Upper lobe of left lung (tissue), 6 donors: ENCODE data around the gene CHMP1B. TPM values are rescaled to one million over a fixed set of nuclear protein-coding genes. Genes with fewer than 3 reads are reported as not detected.
A peak's percentile ranks its signal among the peaks of the same experiment; 100 is the strongest.
"Not testable (repeated sequence)": the region's sequence is repeated elsewhere in the genome, so short reads cannot be mapped to it uniquely, and the experiment has no call there.

Experiments
- ATAC-seq, 2 donors: fragments of 200-7000 bp; cut with Tn5 transposase; one replicate each; pipeline ENCODE4 v1.9.1; 2022; ENCODE audit warnings: mild to moderate bottlenecking in 2 of 2, moderate library complexity in 2 of 2; ENCODE audit not compliant: low FRiP score in 2 of 2
- DNase-seq, 2 donors: peaks; one replicate each; pipeline ENCODE4 v3.0.0-alpha.2; 2019 to 2020
- H3K27ac ChIP-seq, 4 donors: fragments of 200-600 bp; sonication (generic); one replicate each; pipeline ENCODE4 v1.5.1; 2016 to 2019
- H3K27me3 ChIP-seq, 4 donors: fragments of 200-600 bp; sonication (generic); one replicate each; pipeline ENCODE4 v1.5.1; 2017 to 2019
- H3K36me3 ChIP-seq, 4 donors: fragments of 200-600 bp; sonication (generic); one replicate each; pipeline ENCODE4 v1.5.1; 2016 to 2019
- H3K4me1 ChIP-seq, 4 donors: fragments of 200-600 bp; sonication (generic); one replicate each; pipeline ENCODE4 v1.5.1; 2018 to 2019
- H3K4me3 ChIP-seq, 4 donors: fragments of 200-600 bp; sonication (generic); one replicate each; pipeline ENCODE4 v1.5.1; 2017 to 2019; ENCODE audit warnings: mild to moderate bottlenecking in 2 of 4, moderate library complexity in 1 of 4
- H3K9me3 ChIP-seq, 4 donors: fragments of 200-600 bp; sonication (generic); one replicate each; pipeline ENCODE4 v1.5.1; 2018 to 2019
- EP300 ChIP-seq, 4 donors: sonication (generic); formaldehyde crosslinking; IDR thresholded peaks; one replicate each; pipeline ENCODE4 v1.5.1; 2017; ENCODE audit warnings: antibody characterized with exemption in 4 of 4, control low read depth in 2 of 4
- POLR2A ChIP-seq, 4 donors: fragments of 450-650 bp; IDR thresholded peaks; one replicate each; pipeline ENCODE4 v1.5.1; 2016 to 2017; ENCODE audit warnings: antibody characterized with exemption in 4 of 4, mild to moderate bottlenecking in 2 of 4
- POLR2AphosphoS5 ChIP-seq, 2 donors: sonication (generic); formaldehyde crosslinking; IDR thresholded peaks; one replicate each; pipeline ENCODE4 v1.5.1; 2017; ENCODE audit warnings: antibody characterized with exemption in 2 of 2
- WGBS, 2 donors: methylation state at CpG; one replicate each; pipeline ENCODE4 v1.1.5; 2017 to 2018; 5-methylcytosine and 5-hydroxymethylcytosine counted together
- total RNA-seq, 6 donors: library from RNA; depleted of rRNA in 4 of 6; stranded (reverse); fragments of >200 nt in 4 of 6; gene quantifications; one replicate each; pipeline versions ENCODE4 v1.1.0 to v1.2.1, GENCODE V29; 2016 to 2021
- TF ChIP-seq, protein P1 (sequence below), 6 experiments: fragments of 450-650 bp in 4 of 6; fragments of 200-600 bp in 2 of 6; sonication (generic) in 2 of 6; IDR thresholded peaks; one replicate each; pipeline ENCODE4 v1.5.1; 2016 to 2019; ENCODE audit warnings: antibody characterized with exemption in 6 of 6
- donor health status: DM: no; HTN: no; CAD: no; lungs with moderate emphysema.
- donor health status: DM: no; HTN: yes; CAD: no; lungs with severe emphysema.

CHMP1B gene
- total RNA-seq, 6 donors from 2014 or later: 29.3 to 61.4 (median 50.0) TPM

DNA sequence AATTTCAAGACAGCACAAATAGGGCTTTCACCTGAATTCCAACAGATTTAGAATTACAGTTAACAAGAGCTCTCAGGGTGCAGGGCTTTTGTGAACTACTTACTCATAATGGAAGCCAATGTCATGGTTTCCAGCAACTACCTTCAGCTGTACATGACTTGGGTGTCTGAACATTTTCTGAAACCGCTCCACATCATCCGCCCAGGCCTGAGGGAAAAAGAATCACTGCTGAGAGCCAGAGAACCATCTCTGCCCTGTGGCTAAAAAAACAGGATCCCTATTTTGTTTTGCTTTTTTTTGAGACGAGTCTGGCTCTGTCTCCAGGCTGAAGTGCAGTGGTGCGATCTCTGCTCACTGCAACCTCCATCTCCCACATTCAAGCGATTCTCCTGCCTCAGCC is 38.1 kb downstream of the CHMP1B start:
- no peak for DNase-seq
- Histone ChIP-seq H3K27ac (no peak overlapping the region), H3K27me3 (no peaks in the 10 kb centered on the region), H3K4me3 (no peak overlapping the region), H3K4me1 (peaks cover 14 to 25% (median 18%) of the 10 kb centered on the region in 4 donors), H3K36me3 (peaks cover 8 to 81% (median 45%) of the 10 kb centered on the region in 4 donors), H3K9me3 (no peaks in the 10 kb centered on the region)
- no peak for TF ChIP-seq EP300 (IDR thresholded peaks at IDR 0.05)
- WGBS, 2 donors: 96% methylated on average over 5 of the region's 5 CpGs
- ATAC-seq: no peak

DNA sequence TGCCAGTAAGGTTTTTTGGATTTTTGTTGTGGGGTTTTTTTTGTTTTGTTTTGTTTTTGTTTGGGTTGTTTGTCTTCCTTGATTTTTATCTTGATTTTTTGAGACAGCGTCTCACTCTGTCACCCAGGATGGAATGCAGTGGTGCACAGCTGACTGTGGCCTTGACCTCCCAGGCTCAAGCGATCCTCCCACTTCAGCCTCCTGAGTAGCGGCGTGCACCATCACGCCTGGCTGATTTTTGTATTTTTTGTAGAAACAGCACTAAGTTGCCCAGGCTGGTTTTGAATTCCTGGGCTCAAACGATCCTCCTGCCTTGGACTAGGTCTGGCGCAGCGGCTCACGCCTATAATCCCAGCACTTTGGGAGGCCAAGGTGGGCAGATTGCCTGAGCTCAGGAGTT is 40.5 kb downstream of the CHMP1B start:
- H3K9me3 ChIP-seq: no peaks in the 10 kb centered on the region
- H3K27me3 ChIP-seq: no peaks in the 10 kb centered on the region
- DNase-seq: no peak
- H3K36me3 ChIP-seq: peaks cover 11 to 74% (median 38%) of the 10 kb centered on the region in 4 donors
- no peak overlapping the region for H3K4me3 ChIP-seq
- peak overlapping the region in 2 of 4 donors; percentile 54 to 79 for H3K27ac ChIP-seq
- no peak for ATAC-seq
- H3K4me1 ChIP-seq: peaks cover 14 to 31% (median 18%) of the 10 kb centered on the region in 4 donors
- no peak for TF ChIP-seq POLR2AphosphoS5 (IDR thresholded peaks at IDR 0.05)
- no peak for TF ChIP-seq EP300 (IDR thresholded peaks at IDR 0.05)
- TF ChIP-seq, protein P1, sequence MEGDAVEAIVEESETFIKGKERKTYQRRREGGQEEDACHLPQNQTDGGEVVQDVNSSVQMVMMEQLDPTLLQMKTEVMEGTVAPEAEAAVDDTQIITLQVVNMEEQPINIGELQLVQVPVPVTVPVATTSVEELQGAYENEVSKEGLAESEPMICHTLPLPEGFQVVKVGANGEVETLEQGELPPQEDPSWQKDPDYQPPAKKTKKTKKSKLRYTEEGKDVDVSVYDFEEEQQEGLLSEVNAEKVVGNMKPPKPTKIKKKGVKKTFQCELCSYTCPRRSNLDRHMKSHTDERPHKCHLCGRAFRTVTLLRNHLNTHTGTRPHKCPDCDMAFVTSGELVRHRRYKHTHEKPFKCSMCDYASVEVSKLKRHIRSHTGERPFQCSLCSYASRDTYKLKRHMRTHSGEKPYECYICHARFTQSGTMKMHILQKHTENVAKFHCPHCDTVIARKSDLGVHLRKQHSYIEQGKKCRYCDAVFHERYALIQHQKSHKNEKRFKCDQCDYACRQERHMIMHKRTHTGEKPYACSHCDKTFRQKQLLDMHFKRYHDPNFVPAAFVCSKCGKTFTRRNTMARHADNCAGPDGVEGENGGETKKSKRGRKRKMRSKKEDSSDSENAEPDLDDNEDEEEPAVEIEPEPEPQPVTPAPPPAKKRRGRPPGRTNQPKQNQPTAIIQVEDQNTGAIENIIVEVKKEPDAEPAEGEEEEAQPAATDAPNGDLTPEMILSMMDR (IDR thresholded peaks at IDR 0.05): no peak
- TF ChIP-seq POLR2A (IDR thresholded peaks at IDR 0.05): no peak
- WGBS, 2 donors: 94% methylated on average over 9 of the region's 9 CpGs

DNA sequence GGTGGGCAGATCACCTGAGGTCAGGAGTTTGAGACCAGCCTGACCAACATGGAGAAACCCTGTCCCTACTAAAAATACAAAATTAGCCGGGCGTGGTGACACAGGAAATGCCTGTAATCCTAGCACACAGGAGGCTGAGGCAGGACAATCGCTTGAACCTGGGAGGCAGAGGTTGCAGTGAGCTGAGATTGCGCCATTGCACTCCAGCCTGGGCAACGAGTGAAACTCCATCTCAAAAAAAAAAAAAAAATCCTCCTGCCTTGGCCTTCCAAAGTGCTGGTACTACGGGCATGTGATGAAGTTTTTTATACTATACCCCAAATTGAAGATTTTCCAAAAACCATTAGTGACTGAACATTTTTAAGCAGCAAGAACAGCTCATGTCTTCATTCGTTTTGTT is 41.2 kb downstream of the CHMP1B start:
- 54 to 74% methylated on average over 7 of the region's 7 CpGs for WGBS, 2 donors
- peak overlapping the region in 2 of 4 donors; percentile 54 to 79 for H3K27ac ChIP-seq
- DNase-seq, H3K9me3 ChIP-seq, ATAC-seq, H3K4me3 ChIP-seq, H3K27me3 ChIP-seq: not testable (repeated sequence)
- peaks cover 14 to 27% (median 18%) of the 10 kb centered on the region in 4 donors for H3K4me1 ChIP-seq
- H3K36me3 ChIP-seq: peaks cover 12 to 69% (median 34%) of the 10 kb centered on the region in 4 donors

DNA sequence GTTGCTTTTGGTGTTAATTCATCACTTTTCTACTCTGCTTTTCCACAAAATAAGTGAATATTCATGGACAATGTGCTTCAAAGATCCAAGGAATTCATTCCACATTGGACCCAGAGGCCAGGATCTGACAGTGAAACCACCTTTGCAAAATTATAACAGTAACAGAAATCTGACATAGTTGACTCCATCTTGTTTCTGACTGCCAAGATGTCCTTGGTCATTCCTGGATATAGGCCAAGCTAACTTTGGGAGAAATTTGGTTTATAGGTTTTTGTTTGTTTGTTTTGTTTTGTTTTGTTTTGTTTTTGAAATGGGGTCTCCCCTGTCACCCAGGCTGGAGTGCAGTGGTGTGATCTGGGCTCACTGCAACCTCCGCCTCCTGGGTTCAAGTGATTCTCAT is 46.6 kb downstream of the CHMP1B start:
- Histone ChIP-seq H3K9me3 (no peaks in the 10 kb centered on the region), H3K27me3 (no peaks in the 10 kb centered on the region), H3K4me3 (no peak overlapping the region), H3K4me1 (peaks cover 13 to 20% (median 14%) of the 10 kb centered on the region in 4 donors), H3K36me3 (peaks cover 7 to 51% (median 21%) of the 10 kb centered on the region in 4 donors), H3K27ac (no peak overlapping the region)
- ATAC-seq (no peak), DNase-seq (no peak)
- 92 to 95% methylated on average over 1 of the region's 1 CpG for WGBS, 2 donors
- TF ChIP-seq POLR2AphosphoS5 (IDR thresholded peaks at IDR 0.05): no peak

DNA sequence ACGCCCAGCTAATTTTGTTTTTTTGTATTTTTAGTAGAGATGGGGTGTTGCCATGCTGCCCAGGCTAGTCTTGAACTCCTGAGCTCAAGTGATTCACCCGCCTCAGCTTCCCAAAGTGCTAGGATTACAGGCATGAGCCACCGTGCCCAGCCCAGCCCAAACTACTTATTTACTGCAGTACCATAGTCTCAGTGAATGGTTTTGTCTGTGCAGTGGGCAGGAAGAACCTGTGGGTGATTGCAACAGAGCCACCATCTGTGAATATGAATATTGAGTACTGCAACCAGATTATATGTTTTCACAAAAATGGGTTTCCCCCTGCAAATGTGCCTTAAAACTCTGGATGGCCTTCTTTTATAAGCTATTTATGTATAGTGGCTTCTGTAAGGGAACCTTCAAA is 47.9 kb downstream of the CHMP1B start:
- 85 to 93% methylated on average over 3 of the region's 3 CpGs for WGBS, 2 donors
- no peak overlapping the region for H3K27ac ChIP-seq
- no peak for DNase-seq
- peaks cover under 1 to 9% (median under 1%) of the 10 kb centered on the region in 4 donors for H3K4me1 ChIP-seq
- no peak overlapping the region for H3K4me3 ChIP-seq
- H3K36me3 ChIP-seq: peaks cover 7 to 52% (median 18%) of the 10 kb centered on the region in 4 donors
- TF ChIP-seq EP300 (IDR thresholded peaks at IDR 0.05): no peak
- TF ChIP-seq POLR2A (IDR thresholded peaks at IDR 0.05): no peak
- TF ChIP-seq, protein P1 (IDR thresholded peaks at IDR 0.05): no peak
- TF ChIP-seq POLR2AphosphoS5 (IDR thresholded peaks at IDR 0.05): no peak
- H3K27me3 ChIP-seq: no peaks in the 10 kb centered on the region
- no peaks in the 10 kb centered on the region for H3K9me3 ChIP-seq
- no peak for ATAC-seq

DNA sequence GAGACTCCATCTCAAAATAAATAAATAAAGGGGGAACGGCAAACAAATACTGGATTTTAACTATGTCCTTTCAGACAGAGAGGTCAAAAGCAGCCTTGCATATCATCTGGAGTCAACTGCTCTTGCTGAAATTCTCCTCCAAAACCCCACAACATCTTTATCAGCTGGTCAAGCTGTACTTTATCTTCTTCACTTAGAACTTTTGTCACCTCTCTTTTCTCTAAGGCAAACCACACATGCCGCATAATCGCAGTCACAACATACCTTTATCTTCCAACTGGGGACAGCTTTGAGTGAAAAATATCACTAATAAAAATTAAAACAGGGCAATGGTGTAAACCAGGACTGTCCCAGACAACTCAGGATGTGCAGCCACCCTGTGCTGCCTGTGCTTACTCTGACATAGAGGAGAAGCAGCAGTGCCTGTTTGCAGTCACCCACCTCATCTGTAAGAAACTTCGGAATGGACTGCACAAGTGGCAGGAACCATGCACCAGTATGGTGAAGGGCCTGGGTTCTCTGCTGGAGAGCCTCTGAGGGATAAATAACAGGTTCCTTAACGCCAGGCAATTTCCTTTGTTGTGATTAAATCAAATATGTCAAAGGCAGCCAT is 50.7 kb downstream of the CHMP1B start:
- ATAC-seq: peak in 1 of 2 donors; percentile 61
- no peaks in the 10 kb centered on the region for H3K9me3 ChIP-seq
- peaks cover 0 to 52% (median 9%) of the 10 kb centered on the region in 4 donors for H3K36me3 ChIP-seq
- no peak for DNase-seq
- peaks cover 1 to 13% (median 2%) of the 10 kb centered on the region in 4 donors for H3K4me1 ChIP-seq
- 70 to 73% methylated on average over 5 of the region's 5 CpGs for WGBS, 2 donors
- H3K27me3 ChIP-seq: no peaks in the 10 kb centered on the region
- peak overlapping the region in 1 of 4 donors; percentile 6 for H3K27ac ChIP-seq
- no peak for TF ChIP-seq POLR2A (IDR thresholded peaks at IDR 0.05)
- TF ChIP-seq, protein P1 (IDR thresholded peaks at IDR 0.05): no peak
- no peak for TF ChIP-seq POLR2AphosphoS5 (IDR thresholded peaks at IDR 0.05)
- TF ChIP-seq EP300 (IDR thresholded peaks at IDR 0.05): no peak
- no peak overlapping the region for H3K4me3 ChIP-seq
